IPS DF 4.7 (cell line): Measurements from ENCODE around the gene STX1B.
"Not testable (repeated sequence)": the region's sequence is repeated elsewhere in the genome, so short reads cannot be mapped to it uniquely, and the experiment has no call there.

Experiments
- DNase-seq: peaks from one replicate; pipeline ENCODE4 v3.0.0-alpha.2; 2013; ENCODE audit warnings: low spot score; ENCODE audit errors: extremely low read depth

Gene STX1B

GRCh38 chr16:31010585-31011325 is at the start of gene STX1B:
TSS of gene STX1B (minus strand) at chr16:31010638. CDS start at chr16:31010396, 242 bp downstream.
- DNase-seq, result no peak

GRCh38 chr16:31055613-31056012 is 45.2 kb upstream of the STX1B start:
- no peak for DNase-seq

- DNase-seq, result no peak
Observed at GRCh38 chr16:31052114-31052513, 41.7 kb upstream of the STX1B start.

- no peak for DNase-seq
Observed at GRCh38 chr16:31050280-31051030, 40.0 kb upstream of the STX1B start.

GRCh38 chr16:31043898-31044481 is 33.6 kb upstream of the STX1B start:
- DNase-seq, result no peak

- DNase-seq, result no peak
Observed at GRCh38 chr16:31043352-31043751, 32.9 kb upstream of the STX1B start.

- no peak for DNase-seq
Observed at GRCh38 chr16:31042866-31043265, 32.4 kb upstream of the STX1B start.

GRCh38 chr16:31038993-31039392 is 28.6 kb upstream of the STX1B start:
- DNase-seq, result no peak

- no peak for DNase-seq
Observed at GRCh38 chr16:31036691-31037090, 26.3 kb upstream of the STX1B start.

- DNase-seq, result no peak
Observed at GRCh38 chr16:31033709-31034492, 23.5 kb upstream of the STX1B start.

- peak; percentile 96 for DNase-seq
Observed at GRCh38 chr16:31032736-31033708, 22.6 kb upstream of the STX1B start, which contains the start of gene STX4. TSS of gene STX4 (plus strand) at chr16:31033558. CDS start at chr16:31033806, 248 bp downstream.

- DNase-seq, result no peak
Observed at GRCh38 chr16:31031276-31031675, 20.8 kb upstream of the STX1B start.

GRCh38 chr16:31029272-31029671 is 18.8 kb upstream of the STX1B start:
- DNase-seq, result no peak

GRCh38 chr16:31025339-31025738 is 14.9 kb upstream of the STX1B start:
- DNase-seq, result no peak

- no peak for DNase-seq
Observed at GRCh38 chr16:31023627-31024226, 13.3 kb upstream of the STX1B start.

GRCh38 chr16:31023252-31023602 is 12.8 kb upstream of the STX1B start:
- DNase-seq, result no peak

GRCh38 chr16:31022544-31023251 is 12.3 kb upstream of the STX1B start:
- no peak for DNase-seq

- no peak for DNase-seq
Observed at GRCh38 chr16:31020536-31020935, 10.1 kb upstream of the STX1B start.

GRCh38 chr16:31017756-31018155 is 7.3 kb upstream of the STX1B start:
- not testable (repeated sequence) for DNase-seq
